ENCODE results near the gene KRT84.

- TF ChIP-seq CTCF (conservative IDR thresholded peaks at IDR 0.05; ENCODE audit: low read depth, low read length) (no peak), CEBPB (IDR thresholded peaks at IDR 0.05; ENCODE audit: low read depth, low read length) (no peak), RFX5 (IDR thresholded peaks at IDR 0.05; ENCODE audit: low read depth, low read length) (no peak), POLR2A (IDR thresholded peaks at IDR 0.05; ENCODE audit: low read depth, low read length) (no peak), RCOR1 (IDR thresholded peaks at IDR 0.05; ENCODE audit: insufficient replicate concordance, low read length) (no peak), FOS (IDR thresholded peaks at IDR 0.05; ENCODE audit: low read depth, low read length) (no peak), ELK1 (IDR thresholded peaks at IDR 0.05; ENCODE audit: borderline replicate concordance, low read depth, low read length) (no peak), MAFK (IDR thresholded peaks at IDR 0.05; ENCODE audit: low read depth, low read length) (no peak), CHD1 (IDR thresholded peaks at IDR 0.05; ENCODE audit: low read depth, low read length) (no peak), MAZ (IDR thresholded peaks at IDR 0.05; ENCODE audit: borderline replicate concordance, low read depth, low read length) (no peak), RAD21 (IDR thresholded peaks at IDR 0.05; ENCODE audit: low read length) (no peak)
Measured at GRCh38 chr12:52336641-52337040, 48.8 kb downstream of the KRT84 start.
